Astrocyte of the cerebellum (primary cell): Measurements from ENCODE around the gene USP16.

Experiments used
- DNase-seq: peaks from one replicate; pipeline ENCODE4 v3.0.0-alpha.2; 2011; ENCODE audit warnings: low read depth
- H3K4me3 ChIP-seq: 2 replicates; pipeline ENCODE4 v1.5.1; 2011; ENCODE audit warnings: mild to moderate bottlenecking, low read depth, low read length, moderate library complexity
- in situ Hi-C: cut with HindIII; loops from 2 replicates; pipeline ENCODE4 v1.10.0; 2017; ENCODE audit warnings: low sequenced_read_pairs
- TF ChIP-seq, protein P1 (sequence below): IDR thresholded peaks from 2 replicates; pipeline ENCODE4 v1.5.1; 2012; ENCODE audit warnings: low read length, low read depth, moderate library complexity, mild to moderate bottlenecking; ENCODE audit errors: missing control alignments

USP16 gene

DNA sequence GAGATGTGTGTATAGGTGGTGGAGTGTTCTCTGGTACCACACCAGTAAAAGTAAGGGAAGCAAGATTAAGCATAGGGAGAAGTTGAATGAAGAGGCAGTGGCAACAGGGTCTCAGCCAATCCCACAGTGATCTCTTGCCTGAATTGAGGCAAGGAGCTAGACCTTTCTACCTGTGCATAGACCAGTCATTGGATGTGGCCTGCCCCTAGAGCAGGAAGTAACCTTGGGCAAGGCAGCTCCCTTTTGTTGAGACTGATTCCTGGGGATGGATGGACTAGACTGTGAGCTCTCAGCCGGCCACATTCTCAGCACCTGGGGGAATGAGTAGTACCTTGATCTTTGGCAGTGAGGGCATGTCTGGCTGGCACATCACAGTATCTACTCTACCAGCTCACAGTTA lies 6.4 kb downstream of the USP16 start:
- H3K4me3 ChIP-seq = no peak overlapping the region
- TF ChIP-seq, protein P1, sequence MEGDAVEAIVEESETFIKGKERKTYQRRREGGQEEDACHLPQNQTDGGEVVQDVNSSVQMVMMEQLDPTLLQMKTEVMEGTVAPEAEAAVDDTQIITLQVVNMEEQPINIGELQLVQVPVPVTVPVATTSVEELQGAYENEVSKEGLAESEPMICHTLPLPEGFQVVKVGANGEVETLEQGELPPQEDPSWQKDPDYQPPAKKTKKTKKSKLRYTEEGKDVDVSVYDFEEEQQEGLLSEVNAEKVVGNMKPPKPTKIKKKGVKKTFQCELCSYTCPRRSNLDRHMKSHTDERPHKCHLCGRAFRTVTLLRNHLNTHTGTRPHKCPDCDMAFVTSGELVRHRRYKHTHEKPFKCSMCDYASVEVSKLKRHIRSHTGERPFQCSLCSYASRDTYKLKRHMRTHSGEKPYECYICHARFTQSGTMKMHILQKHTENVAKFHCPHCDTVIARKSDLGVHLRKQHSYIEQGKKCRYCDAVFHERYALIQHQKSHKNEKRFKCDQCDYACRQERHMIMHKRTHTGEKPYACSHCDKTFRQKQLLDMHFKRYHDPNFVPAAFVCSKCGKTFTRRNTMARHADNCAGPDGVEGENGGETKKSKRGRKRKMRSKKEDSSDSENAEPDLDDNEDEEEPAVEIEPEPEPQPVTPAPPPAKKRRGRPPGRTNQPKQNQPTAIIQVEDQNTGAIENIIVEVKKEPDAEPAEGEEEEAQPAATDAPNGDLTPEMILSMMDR = no peak
- no peak for DNase-seq
- in situ Hi-C loops = no loop called here

DNA sequence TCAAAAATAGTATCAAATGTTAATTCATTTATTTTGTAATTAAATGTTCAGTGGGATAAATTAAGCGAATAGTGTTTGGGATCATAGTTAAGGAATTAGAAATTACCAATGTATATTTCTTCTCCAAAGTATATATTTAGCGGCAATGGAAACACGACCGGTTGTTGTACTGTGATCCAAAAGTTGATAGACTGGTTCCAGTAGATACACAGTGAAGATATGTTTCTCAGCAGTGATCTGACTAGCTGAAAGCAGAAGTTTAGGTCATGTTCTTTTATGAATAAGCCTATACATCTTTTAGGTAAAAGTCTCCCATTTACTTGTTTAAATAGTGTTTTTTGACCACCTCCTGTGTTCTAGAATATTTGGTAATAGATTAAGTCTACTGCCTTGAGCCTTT lies 8.8 kb downstream of the USP16 start:
- in situ Hi-C loops = no loop called here
- DNase-seq = no peak
- H3K4me3 ChIP-seq = no peak overlapping the region
- TF ChIP-seq, protein P1 = no peak

DNA sequence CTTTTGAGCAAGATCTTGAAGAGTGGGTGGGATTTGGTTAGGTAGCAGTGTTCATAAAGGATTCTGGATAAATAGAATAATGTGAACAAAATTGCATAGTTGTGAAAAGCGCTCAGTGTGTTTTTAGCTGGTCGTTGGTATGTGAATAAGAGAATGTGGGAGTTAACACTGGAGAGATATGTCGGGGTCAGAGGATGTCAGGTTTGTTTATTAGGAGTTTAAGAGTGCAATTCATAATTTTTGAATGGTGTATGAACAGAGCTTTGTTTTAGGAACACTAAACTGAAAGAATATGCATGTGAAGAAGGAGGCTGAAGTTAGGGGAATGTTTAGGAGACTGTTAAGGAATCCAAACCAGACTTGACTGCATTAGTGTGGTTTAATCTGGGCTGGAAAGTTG lies 9.4 kb downstream of the USP16 start:
- no peak for DNase-seq
- TF ChIP-seq, protein P1 = no peak

DNA sequence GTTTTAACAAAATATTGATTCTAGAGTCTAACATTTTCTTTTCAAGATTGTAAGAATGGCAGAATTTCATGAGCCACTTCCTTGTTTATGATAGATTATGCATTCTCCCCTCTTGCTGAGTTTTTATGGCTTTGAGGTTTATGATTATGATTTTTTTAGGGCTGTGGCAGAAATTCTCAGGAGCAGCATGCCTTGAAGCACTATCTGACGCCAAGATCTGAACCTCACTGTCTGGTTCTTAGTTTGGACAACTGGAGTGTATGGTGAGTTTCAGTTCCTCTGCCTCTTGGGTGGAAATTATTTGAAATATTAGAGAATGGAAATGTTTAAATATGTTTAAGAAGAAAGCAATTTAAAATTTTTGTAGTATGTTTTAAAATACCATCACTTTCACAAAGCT lies 10.2 kb downstream of the USP16 start:
- no peak for DNase-seq
- TF ChIP-seq, protein P1 = no peak
- no peak overlapping the region for H3K4me3 ChIP-seq
- in situ Hi-C loops = no loop called here

More for the DNA sequence above, 9.4 kb downstream of the USP16 start:
- in situ Hi-C loops = no loop called here
- no peak overlapping the region for H3K4me3 ChIP-seq

DNA sequence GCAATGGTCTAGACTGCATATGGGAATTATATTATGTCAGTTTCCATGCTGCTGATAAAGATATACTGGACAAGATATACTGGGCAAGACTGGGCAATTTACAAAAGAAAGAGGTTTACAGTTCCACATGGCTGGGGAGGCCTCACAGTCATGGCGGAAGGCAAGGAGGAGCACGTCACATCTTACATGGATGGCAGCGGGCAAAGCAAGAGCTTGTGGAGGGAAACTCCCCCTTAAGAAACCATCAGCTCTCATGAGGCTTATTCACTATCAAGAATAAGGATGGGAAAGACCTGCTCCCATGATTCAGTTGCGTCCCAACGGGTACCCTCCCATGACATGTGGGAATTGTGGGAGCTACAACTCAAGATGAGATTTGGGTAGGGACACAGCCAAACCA lies 27.8 kb downstream of the USP16 start:
- DNase-seq = no peak
- TF ChIP-seq, protein P1 = no peak
- in situ Hi-C loops = no loop called here
- no peak overlapping the region for H3K4me3 ChIP-seq

DNA sequence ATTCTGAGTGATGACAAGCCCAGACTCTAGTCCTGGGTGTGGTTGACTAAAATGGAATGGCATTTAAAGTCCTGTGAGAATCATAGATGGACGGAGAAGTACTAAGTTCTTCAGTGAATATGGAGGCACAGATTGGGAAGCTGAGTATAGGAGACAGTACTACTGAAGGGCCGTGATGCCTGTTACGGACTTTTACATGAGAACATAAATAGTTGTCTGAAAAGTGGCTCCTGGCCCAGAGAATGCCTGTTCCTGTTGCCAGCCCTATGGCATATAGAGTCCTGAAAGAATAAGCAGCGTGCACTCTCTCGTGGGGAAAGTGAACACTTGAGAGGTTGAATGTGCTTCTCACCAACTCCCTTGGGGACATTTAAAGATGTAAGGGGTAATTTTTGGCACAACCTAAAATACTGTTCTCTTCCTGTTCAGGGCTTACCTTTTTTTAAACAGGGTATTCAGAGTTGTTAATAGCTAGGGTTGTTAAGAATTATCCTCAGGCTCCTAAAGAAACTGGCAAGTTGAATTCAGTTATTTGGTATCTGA lies 28.6 kb downstream of the USP16 start:
- no peak overlapping the region for H3K4me3 ChIP-seq
- in situ Hi-C loops = no loop called here
- TF ChIP-seq, protein P1 = no peak
- no peak for DNase-seq

DNA sequence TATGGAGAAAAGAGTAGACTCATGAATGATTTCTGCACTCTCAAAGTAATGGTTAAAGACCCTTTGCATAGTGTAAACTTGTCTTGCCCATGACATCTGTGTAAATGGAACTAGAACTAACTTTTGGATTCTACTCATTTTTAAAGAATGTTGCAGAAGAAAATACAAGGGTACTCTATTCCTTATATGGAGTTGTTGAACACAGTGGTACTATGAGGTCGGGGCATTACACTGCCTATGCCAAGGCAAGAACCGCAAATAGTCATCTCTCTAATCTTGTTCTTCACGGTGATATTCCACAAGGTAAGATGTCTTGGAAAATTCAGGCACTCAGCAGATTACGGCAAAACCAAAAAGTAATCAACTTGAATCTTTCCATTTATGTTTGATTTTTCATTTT lies 29.2 kb downstream of the USP16 start:
- no peak for DNase-seq
- TF ChIP-seq, protein P1 = no peak
- H3K4me3 ChIP-seq = no peak overlapping the region
- in situ Hi-C loops = no loop called here
